ENCODE results near the gene SCNN1A.

- TF ChIP-seq CTCF (IDR thresholded peaks at IDR 0.05) (no peak), POLR2A (IDR thresholded peaks at IDR 0.05) (no peak), POLR2AphosphoS5 (IDR thresholded peaks at IDR 0.05; ENCODE audit: insufficient read depth in 1 of 2, low read depth in 1 of 2) (no peak)
Observed at GRCh38 chr12:6322969-6323339, 52.4 kb downstream of the SCNN1A start.
